SU-DHL-6 (cell line): ENCODE results near the gene DELE1.

Experiments
- CTCF ChIP-seq: fragments of 200-600 bp; sonication (generic); IDR thresholded peaks from one replicate; pipeline ENCODE4 v1.5.1; 2017; ENCODE audit warnings: antibody characterized with exemption, mild to moderate bottlenecking, low read length, moderate library complexity; ENCODE audit not compliant: insufficient read depth, poor library complexity, severe bottlenecking
- EZH2phosphoT487 ChIP-seq: fragments of 200-600 bp; sonication (generic), shearing (Covaris generic); conservative IDR thresholded peaks from 2 replicates; pipeline ENCODE4 v1.6.1; 2018; ENCODE audit warnings: mild to moderate bottlenecking, antibody characterized with exemption, low read length, moderate library complexity, mixed read lengths

GRCh38 chr5:141875022-141875740 is 48.5 kb upstream of the DELE1 start:
- TF ChIP-seq CTCF (no peak), EZH2phosphoT487 (no peak)
